WI38 (cell line): ENCODE measurements around the gene TLE2.

Experiments
- H3K4me3 ChIP-seq: 2 replicates; pipeline ENCODE4 v1.5.1; 2011; ENCODE audit warnings: low read depth, mild to moderate bottlenecking, control low read depth, low read length
- TF ChIP-seq, protein P1 (sequence below): IDR thresholded peaks from 2 replicates; pipeline ENCODE4 v1.5.1; 2012; ENCODE audit warnings: low read depth, mild to moderate bottlenecking, control low read depth, low read length

The TLE2 gene

GRCh38 chr19:3034656-3035541, 5.8 kb upstream of the TLE2 start:
- peak overlapping the region; percentile 52 for H3K4me3 ChIP-seq
- TF ChIP-seq, protein P1, sequence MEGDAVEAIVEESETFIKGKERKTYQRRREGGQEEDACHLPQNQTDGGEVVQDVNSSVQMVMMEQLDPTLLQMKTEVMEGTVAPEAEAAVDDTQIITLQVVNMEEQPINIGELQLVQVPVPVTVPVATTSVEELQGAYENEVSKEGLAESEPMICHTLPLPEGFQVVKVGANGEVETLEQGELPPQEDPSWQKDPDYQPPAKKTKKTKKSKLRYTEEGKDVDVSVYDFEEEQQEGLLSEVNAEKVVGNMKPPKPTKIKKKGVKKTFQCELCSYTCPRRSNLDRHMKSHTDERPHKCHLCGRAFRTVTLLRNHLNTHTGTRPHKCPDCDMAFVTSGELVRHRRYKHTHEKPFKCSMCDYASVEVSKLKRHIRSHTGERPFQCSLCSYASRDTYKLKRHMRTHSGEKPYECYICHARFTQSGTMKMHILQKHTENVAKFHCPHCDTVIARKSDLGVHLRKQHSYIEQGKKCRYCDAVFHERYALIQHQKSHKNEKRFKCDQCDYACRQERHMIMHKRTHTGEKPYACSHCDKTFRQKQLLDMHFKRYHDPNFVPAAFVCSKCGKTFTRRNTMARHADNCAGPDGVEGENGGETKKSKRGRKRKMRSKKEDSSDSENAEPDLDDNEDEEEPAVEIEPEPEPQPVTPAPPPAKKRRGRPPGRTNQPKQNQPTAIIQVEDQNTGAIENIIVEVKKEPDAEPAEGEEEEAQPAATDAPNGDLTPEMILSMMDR: no peak

DNA sequence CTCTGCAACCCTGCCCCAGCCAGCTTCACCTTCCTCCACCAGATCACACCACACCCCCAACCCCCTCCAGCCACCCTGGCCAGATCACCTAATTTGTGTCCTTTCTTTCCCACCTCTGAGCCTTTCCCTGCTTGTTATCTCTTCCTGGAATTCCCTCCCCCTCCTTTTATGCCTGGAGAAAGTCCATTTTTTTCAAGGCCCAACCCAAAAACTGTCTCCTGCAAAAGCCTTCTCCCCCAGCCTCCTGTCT, 5.3 kb upstream of the TLE2 start:
- TF ChIP-seq, protein P1: no peak
- H3K4me3 ChIP-seq: no peak overlapping the region

DNA sequence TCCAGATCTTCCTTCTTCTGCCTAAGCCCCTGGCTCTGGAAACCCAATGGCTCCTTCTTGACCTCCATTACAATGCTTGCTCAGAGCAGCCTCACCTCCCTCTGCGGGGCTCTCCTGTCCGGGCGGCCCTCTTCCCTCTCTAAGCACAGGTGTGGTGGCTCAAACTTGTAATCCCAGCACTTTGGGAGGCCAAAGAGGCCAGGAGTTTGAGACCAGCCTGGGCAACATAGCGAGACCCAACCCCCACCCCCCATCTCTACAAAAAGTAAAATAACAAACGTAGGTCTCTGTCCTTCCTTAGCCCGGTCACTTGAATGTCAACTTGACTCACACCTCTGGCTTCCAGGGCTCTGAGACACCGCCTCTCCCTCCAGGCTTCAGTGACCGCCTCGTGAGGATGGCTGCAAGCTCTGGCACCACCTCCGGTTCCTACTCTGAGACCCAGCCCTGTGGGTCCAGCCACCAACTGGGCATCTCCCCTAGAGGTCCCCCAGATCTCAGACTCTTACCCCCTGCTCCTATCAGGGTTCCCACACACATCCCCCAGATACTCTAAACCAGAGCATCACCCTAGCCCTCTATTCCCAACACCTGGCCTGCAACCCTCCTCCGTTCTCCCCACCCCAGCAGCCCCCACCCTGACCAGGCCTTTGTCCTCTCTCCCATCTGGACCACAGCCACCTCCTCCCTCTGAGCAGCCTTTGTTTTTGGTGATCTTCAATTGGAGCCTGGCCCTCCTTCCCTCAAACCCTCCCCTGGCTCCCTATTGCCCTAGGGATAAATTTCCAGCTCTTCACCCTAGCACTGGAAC, 4.7 kb upstream of the TLE2 start:
- TF ChIP-seq, protein P1: no peak
- H3K4me3 ChIP-seq: no peak overlapping the region

DNA sequence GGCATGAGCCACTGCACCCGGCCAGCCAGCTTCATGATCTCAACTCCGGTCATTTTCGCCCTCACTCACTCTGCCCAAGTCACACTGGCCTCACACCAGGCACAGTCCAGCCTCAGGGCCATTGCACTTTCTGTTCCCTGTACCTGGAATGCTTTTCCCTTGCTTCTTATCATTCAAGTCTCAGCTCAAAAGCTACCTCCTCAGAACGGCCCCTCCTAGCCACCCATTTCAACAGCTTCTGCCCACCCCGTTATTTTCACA, 2.5 kb upstream of the TLE2 start:
- TF ChIP-seq, protein P1: no peak
- H3K4me3 ChIP-seq: no peak overlapping the region

- H3K4me3 ChIP-seq: peak overlapping the region; percentile 39
- TF ChIP-seq, protein P1: no peak
Measured at GRCh38 chr19:3028305-3029064, 595 bp downstream of the TLE2 start.

- TF ChIP-seq, protein P1: no peak
- no peak overlapping the region for H3K4me3 ChIP-seq
Measured at GRCh38 chr19:3027981-3028304, 1.1 kb downstream of the TLE2 start.

DNA sequence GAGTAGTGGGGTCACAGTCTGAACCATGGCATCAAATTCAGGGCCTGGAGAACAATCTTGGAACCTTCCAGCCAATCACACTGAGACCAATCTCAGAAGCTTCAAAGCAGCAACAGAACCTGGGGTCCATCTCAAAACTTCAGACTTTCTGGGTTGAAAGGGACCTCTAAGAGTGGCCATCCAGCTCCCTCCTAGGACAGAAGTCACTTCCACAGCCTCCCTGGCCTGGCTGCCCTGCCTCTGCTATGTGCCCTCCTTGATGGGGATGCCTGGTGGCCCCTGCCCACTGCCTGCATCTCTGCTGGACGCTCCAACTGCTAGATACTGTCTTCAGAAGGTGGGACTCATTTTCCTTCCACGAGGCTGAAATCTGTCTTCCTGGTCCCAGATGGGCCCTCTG, 1.8 kb downstream of the TLE2 start:
- no peak overlapping the region for H3K4me3 ChIP-seq

More for the DNA sequence above, 1.8 kb downstream of the TLE2 start:
- TF ChIP-seq, protein P1: no peak
